RPMI7951 (cell line): ENCODE results near the gene ADAMTS1. TPM values are rescaled to one million over a fixed set of nuclear protein-coding genes. Genes with fewer than 3 reads are reported as not detected.

ENCODE experiments used
- total RNA-seq: library from RNA; depleted of rRNA; stranded (reverse); fragments of >200 nt; shearing (Covaris generic); gene quantifications from 2 replicates; pipeline ENCODE4 v1.2.3, GENCODE V29; 2014; rRNA removed

ADAMTS1 gene
- total RNA-seq, 1 experiment from 2014 or later, result 8.7 TPM

Other genes starting within 250 kb of the ADAMTS1 start
- gene ADAMTS5, start 121.7 kb upstream of the ADAMTS1 start, total RNA-seq, result 0.29 and 0.36 TPM in 2 replicates